HG03139 (cell line): ENCODE results near the gene ERBB3.
"Not testable (repeated sequence)": the region's sequence is repeated elsewhere in the genome, so short reads cannot be mapped to it uniquely, and the experiment has no call there.

Experiments used
- ATAC-seq: cut with Tn5 transposase; IDR thresholded peaks from one replicate; pipeline ENCODE4 v1.9.1; 2021; ENCODE audit not compliant: unreplicated experiment

ERBB3 gene

GRCh38 chr12:56110571-56110970, 30.6 kb downstream of the ERBB3 start:
- ATAC-seq, result no peak

GRCh38 chr12:56114084-56114483, 34.1 kb downstream of the ERBB3 start:
- no peak for ATAC-seq

DNA sequence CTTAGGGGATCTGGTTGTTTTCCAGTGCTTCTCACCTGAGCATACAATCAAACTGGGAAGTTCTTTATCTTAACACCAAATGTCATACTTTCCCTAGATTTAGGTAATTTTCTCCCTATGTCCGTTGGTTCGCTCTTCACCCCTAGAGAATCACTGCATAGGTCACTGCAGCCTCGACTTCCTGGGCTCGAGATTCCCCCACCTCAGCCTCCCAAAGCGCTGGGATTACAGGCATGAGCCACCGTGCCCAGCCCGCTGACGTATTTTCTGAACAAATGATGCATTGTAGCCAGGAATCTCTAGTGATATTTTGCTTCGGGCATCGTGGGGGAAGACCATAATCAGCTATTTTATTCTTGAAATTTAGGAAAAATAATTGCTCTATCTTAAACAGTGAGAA, 35.4 kb downstream of the ERBB3 start:
- ATAC-seq, result no peak

DNA sequence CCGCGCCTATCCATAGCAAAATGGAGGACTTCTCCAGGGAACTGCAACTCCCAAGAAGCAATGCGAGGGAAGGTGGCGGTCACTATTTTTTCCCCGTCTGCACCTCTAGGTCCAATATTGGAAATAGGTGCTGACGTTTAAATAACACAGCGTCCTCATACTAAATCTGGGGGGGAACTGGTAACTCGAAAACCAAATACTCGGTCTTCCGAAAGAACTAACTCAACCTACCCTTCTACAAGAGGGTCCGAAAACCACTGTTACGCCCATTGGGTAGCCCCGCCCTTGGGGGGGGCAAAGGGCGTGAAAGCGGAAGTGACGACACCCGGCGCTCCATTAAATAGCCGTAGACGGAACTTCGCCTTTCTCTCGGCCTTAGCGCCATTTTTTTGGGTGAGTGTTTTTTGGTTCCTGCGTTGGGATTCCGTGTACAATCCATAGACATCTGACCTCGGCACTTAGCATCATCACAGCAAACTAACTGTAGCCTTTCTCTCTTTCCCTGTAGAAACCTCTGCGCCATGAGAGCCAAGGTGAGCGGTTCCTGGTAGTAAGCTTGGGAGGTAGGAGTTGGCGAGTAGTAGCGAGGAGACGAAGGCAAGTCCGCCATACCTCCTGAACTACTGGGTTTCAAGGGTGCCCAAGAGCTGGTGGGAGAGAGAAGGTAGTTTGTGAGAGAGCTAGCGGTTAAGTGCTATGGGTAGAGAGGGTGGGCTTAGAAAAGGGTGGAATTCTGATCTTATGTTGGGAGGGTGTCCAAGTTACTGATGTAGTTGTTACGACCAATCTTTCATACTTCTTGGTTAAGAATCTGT, 36.5 kb downstream of the ERBB3 start, which contains the start of gene RPL41:
RPL41 (plus strand) TSS at position 367 of the 815 bp plus-strand sequence.
- ATAC-seq, result no peak

- not testable (repeated sequence) for ATAC-seq
Measured at GRCh38 chr12:56117082-56117706, 37.2 kb downstream of the ERBB3 start.

GRCh38 chr12:56117778-56118687, 38.1 kb downstream of the ERBB3 start, which contains the start of gene ZC3H10:
Gene ZC3H10 (plus strand): TSS chr12:56118266. CDS start chr12:56120563, 2,297 bp downstream.
- ATAC-seq, result peak; percentile 74

DNA sequence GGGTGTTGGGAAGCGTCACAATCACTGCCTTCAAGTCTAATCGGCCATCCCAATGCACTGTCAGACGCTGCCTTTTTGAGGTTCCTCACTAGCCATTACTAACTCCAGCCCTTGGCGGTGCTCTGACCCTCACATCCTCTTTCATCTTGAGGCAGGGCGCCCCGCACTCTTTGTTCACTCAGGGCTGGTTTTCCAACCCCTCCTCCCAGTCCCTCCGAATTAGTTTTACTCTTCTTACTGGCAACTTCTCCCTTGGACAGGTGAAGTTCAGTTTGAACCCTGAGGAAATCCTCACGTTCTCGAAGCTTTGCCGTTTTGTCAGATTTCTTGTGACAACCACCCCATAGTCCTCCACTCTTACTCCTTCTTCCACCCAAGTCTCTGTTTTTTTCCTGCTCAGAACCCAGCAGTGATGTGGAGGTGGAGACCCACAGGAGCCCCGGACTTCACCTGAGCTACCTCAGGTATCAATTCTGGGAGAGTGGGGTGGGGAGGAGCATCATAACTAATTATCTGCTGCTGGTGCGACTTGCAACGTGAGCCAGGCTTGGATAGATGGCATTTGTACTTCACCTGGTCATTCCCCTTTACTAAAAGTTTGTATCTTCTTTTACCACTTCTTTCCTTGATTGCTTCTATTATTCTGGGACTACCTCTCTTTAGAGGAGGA, 38.9 kb downstream of the ERBB3 start:
- no peak for ATAC-seq

DNA sequence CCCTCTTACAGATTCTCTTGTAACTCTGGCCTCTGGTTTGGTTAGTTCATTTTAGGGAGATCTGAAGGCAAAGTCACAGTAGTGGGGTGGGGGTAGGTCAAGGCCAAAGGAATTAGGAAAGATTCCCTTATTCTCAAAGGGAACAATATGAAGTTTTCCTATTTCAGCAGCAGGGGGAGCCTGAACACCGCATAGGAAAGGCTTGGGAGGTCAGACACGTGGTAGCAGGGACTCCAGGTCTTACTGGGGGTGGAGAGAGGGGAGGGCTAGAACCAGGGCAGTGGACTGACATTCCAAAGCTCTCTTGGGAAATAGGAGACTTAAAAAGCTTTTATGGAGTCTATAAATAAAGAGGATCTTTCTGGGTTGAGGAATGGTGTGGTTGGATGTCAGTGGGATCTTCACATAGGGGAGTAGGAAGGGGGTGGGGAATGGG, 39.4 kb downstream of the ERBB3 start:
- ATAC-seq, result no peak

DNA sequence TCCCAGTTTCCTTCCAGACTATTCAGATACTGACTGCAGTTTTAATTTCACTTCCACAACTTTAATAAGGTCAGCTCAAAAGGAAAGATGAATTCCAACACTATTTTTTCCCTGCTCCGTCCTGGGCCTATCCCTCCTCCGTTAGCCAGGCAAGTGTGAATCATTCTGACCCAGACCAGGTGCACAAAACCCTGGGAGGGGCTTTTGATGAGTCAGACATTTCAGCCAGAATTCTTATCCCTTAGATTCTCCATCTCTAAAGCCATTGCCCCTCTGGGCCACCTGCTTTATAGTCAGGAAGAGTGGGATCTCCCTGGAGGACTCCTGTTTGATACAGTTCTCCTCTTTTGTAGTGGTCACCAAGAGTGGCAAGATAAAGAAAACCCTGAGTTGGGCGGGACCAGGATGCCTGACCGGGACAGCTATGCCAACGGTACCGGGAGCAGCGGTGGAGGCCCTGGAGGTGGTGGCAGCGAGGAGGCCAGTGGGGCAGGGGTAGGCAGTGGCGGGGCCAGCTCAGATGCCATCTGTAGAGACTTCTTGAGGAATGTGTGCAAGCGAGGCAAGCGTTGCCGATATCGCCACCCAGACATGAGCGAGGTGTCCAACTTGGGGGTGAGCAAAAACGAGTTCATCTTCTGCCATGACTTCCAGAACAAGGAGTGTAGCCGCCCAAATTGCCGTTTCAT, 40.3 kb downstream of the ERBB3 start:
- no peak for ATAC-seq

DNA sequence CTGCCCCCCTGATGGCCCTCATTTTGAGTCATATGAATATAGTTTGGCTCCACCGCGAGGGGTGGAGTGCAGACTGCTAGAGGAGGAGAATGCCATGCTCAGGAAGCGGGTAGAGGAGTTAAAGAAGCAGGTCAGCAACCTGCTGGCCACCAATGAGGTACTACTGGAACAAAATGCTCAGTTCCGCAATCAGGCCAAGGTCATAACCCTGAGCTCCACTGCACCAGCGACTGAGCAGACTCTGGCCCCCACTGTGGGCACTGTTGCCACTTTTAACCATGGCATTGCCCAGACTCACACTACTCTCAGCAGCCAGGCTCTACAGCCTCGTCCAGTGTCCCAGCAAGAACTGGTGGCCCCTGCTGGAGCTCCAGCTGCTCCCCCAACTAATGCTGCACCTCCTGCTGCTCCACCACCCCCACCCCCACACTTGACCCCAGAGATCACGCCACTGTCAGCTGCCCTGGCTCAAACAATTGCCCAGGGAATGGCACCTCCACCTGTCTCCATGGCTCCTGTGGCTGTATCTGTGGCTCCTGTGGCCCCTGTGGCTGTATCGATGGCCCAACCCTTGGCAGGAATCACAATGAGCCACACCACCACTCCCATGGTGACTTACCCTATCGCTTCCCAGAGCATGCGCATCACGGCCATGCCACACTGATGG, 41.4 kb downstream of the ERBB3 start:
- ATAC-seq, result no peak

- no peak for ATAC-seq
Measured at GRCh38 chr12:56122637-56123036, 42.7 kb downstream of the ERBB3 start.

DNA sequence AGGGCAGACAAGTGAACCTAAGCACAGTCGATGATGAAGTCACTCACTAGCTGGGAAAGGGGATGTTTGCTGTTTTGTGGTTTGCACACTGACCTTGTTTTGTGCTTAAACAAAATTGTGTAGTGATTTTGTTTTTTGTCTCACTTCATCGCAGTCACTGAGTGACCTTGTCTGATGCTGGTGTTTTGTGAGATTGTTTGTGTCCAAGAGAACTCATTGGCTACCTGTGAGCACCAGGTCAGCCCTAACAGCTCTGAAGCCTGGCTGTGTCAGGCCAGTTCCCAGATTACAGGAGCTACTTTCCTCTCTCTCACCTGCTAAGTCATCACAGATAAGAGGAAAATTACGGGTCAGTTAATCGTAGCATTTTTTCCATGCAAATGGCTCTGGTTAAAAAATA, 44.2 kb downstream of the ERBB3 start:
- ATAC-seq, result no peak

DNA sequence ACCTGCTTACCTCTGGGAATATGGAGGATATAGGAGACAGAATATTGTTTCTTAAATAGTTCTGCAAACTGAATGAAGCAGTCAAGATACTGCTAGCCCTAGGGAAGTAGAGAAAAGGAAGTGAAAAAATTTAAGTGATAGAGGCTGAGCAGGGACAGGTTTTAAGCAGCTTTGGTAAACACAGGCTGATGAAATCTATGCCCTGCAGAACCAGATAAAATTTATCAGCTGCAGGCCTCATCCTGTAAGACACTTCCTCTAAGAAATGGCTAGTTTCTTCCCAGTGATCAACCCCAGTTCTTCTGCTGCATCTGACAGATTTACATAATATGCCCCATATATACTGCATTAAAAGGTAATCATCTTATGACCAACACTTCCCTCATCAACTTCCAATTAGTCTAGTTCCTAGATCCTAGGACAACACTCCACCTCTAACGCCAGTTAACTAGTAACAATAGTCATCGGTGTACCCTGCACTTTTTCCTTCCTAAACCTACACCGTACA, 46.8 kb downstream of the ERBB3 start:
- ATAC-seq, result no peak

DNA sequence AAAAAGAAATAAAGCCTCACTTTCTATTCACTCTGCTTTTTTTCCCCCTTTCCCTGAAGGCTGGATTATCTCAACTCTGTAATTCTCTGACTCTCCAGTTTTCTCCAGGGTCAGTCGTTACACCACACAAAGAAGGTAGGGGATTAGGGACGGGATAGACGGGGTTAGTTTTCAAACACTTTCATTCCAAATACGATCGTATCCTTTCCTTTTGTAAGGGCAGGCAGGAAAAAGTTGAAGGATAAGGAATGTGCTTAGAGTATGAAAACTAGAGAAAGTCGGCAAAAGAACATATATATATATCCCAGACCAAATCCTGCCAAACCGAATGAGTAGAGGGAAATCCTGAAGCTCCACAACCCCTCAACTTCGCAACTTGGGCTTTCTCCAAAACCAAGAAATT, 47.5 kb downstream of the ERBB3 start:
- ATAC-seq, result no peak

- peak; percentile 79 for ATAC-seq
Measured at GRCh38 chr12:56127888-56128669, 48.1 kb downstream of the ERBB3 start, which contains the start of gene ESYT1. Gene ESYT1 (plus strand): TSS chr12:56128267. CDS start chr12:56128320, 53 bp downstream.

- no peak for ATAC-seq
Measured at GRCh38 chr12:56128670-56129205, 48.8 kb downstream of the ERBB3 start.

DNA sequence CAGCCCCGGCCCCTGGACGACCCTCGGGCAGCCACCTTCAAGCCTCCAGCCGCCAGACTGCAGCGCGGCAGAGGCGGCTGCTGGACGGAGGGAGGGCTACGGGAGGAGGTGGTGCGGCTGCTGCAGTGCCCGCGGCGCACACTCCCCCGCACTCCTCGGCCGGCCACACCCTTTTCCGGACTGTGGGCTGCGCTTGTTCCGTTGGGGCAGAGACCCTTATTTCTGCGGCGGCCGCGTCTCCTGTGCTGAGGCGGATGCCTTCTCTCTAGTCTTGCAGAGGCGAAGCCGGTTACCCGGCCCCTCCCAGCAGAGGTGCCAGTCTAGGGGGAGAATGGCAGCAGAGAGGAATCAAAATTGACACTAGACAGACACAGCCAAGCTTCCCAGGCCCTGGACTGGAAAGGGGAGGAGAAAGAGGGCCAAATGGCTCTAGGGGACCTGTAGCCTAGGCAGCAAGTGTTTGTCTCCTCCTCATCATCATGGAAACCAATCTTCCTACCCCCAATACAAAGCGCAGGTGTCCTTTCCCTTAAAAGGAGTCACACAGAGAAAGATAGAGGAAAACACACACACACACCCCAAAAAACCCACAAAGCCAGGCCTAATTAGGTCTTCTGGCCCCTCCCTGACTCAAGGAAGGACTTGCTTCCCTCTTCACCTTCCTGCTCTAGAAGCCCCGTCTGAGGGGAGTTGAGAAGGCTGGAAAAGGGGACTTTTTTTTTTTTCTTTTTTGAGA, 49.4 kb downstream of the ERBB3 start:
- no peak for ATAC-seq
